IMR-90 (cell line): Measurements from ENCODE around the gene PRIMA1. TPM values are rescaled to one million over a fixed set of nuclear protein-coding genes. Genes with fewer than 3 reads are reported as not detected.

Source experiments
- ATAC-seq: fragments of 200-7000 bp; cut with Tn5 transposase; 2 replicates; pipeline ENCODE4 v1.9.1; 2020; ENCODE audit warnings: low read depth, mild to moderate bottlenecking, moderate library complexity
- BruUV-seq: library from RNA; stranded (reverse); fragments of 400-500 nt; replicated peaks from 2 replicates; lab custom pipeline; 2021; lab: Mats Ljungman, UMichigan
- CTCF ChIA-PET: fragments of 300-600 bp; formaldehyde crosslinking; extraction: SDS; loops from one replicate; lab custom pipeline; 2021; ENCODE audit warnings: antibody characterized with exemption; lab: Yijun Ruan, JAX
- POLR2A ChIA-PET: fragments of 300-600 bp; sonication (Branson Sonifier 250); formaldehyde crosslinking; loops from one replicate; lab custom pipeline; 2022; ENCODE audit warnings: antibody characterized with exemption; ENCODE audit not compliant: unreplicated experiment; lab: Charles Lee
- DNase-seq: peaks from one replicate; pipeline ENCODE4 v3.0.0; 2013
- H2AFZ ChIP-seq: replicated peaks from 2 replicates; pipeline ENCODE3; 2013; ENCODE audit warnings: low read length, mild to moderate bottlenecking; ENCODE audit not compliant: poor library complexity
- H2AK5ac ChIP-seq: 2 replicates; pipeline ENCODE4 v1.6.1; 2013; ENCODE audit warnings: low read depth, low read length, inconsistent platforms
- H2AK9ac ChIP-seq: replicated peaks from 2 replicates; pipeline ENCODE3; 2013; ENCODE audit warnings: mild to moderate bottlenecking, low read depth, low read length, moderate library complexity; ENCODE audit not compliant: poor library complexity
- H2BK120ac ChIP-seq: 2 replicates; pipeline ENCODE4 v1.6.1; 2013; ENCODE audit warnings: low read depth, low read length, inconsistent platforms
- H2BK15ac ChIP-seq: 3 replicates; pipeline ENCODE4 v1.6.1; 2013; ENCODE audit warnings: low read depth, low read length, inconsistent platforms
- H2BK20ac ChIP-seq: 2 replicates; pipeline ENCODE4 v1.6.1; 2013; ENCODE audit warnings: low read depth, mild to moderate bottlenecking, inconsistent platforms, low read length, moderate library complexity
- H2BK5ac ChIP-seq: 2 replicates; pipeline ENCODE4 v1.6.1; 2013; ENCODE audit warnings: mild to moderate bottlenecking, low read depth, low read length, inconsistent platforms; ENCODE audit not compliant: poor library complexity, severe bottlenecking
- H3K14ac ChIP-seq: replicated peaks from 2 replicates; pipeline ENCODE4 v1.6.1; 2013; ENCODE audit warnings: low read depth, low read length, inconsistent platforms
- H3K18ac ChIP-seq: 2 replicates; pipeline ENCODE4 v1.6.1; 2013; ENCODE audit warnings: low read depth, low read length, control low read depth
- H3K23ac ChIP-seq: 2 replicates; pipeline ENCODE4 v1.6.1; 2013; ENCODE audit warnings: low read depth, low read length, inconsistent platforms
- H3K27ac ChIP-seq: 2 replicates; pipeline ENCODE4 v1.5.1; 2013; ENCODE audit warnings: mild to moderate bottlenecking, control low read depth, low read length; ENCODE audit not compliant: insufficient read depth
- H3K27me3 ChIP-seq: 2 replicates; pipeline ENCODE4 v1.6.1; 2013; ENCODE audit warnings: low read length; ENCODE audit not compliant: control insufficient read depth, insufficient read depth
- H3K36me3 ChIP-seq: 2 replicates; pipeline ENCODE4 v1.6.1; 2013; ENCODE audit warnings: low read length, mixed read lengths; ENCODE audit not compliant: control insufficient read depth, insufficient read depth
- H3K4ac ChIP-seq: 2 replicates; pipeline ENCODE4 v1.6.1; 2013; ENCODE audit warnings: low read depth, low read length, inconsistent platforms
- H3K4me1 ChIP-seq: 2 replicates; pipeline ENCODE4 v1.6.1; 2013; ENCODE audit warnings: low read length, mixed read lengths; ENCODE audit not compliant: control insufficient read depth, insufficient read depth
- H3K4me2 ChIP-seq: 2 replicates; pipeline ENCODE4 v1.6.1; 2013; ENCODE audit warnings: low read depth, mild to moderate bottlenecking, control low read depth, low read length, moderate library complexity
- H3K4me3 ChIP-seq: 2 replicates; pipeline ENCODE4 v1.5.1; 2013; ENCODE audit warnings: low read depth, mild to moderate bottlenecking, control low read depth, low read length, moderate library complexity; ENCODE audit not compliant: insufficient read depth
- H3K56ac ChIP-seq: 2 replicates; pipeline ENCODE4 v1.6.1; 2013; ENCODE audit warnings: low read length, inconsistent platforms; ENCODE audit not compliant: insufficient read depth; ENCODE audit errors: extremely low read depth
- H3K79me1 ChIP-seq, 2 experiments: 2 replicates each; pipeline ENCODE4 v1.6.1; 2013; ENCODE audit warnings: low read length in 2 of 2, inconsistent platforms in 1 of 2, low read depth in 1 of 2
- H3K9ac ChIP-seq: 2 replicates; pipeline ENCODE4 v1.6.1; 2013; ENCODE audit warnings: low read depth, low read length, control low read depth
- H3K9me1 ChIP-seq: 2 replicates; pipeline ENCODE4 v1.6.1; 2013; ENCODE audit warnings: low read length, inconsistent platforms; ENCODE audit not compliant: insufficient read depth
- H3K9me3 ChIP-seq: 2 replicates; pipeline ENCODE4 v1.6.1; 2013; ENCODE audit warnings: low read length; ENCODE audit not compliant: control insufficient read depth, insufficient read depth
- H4K20me1 ChIP-seq: 2 replicates; pipeline ENCODE4 v1.6.1; 2013; ENCODE audit warnings: low read length, inconsistent platforms; ENCODE audit not compliant: insufficient read depth
- H4K5ac ChIP-seq: 2 replicates; pipeline ENCODE4 v1.6.1; 2013; ENCODE audit warnings: mild to moderate bottlenecking, low read depth, low read length, control low read depth
- H4K8ac ChIP-seq, 2 experiments: 2 replicates each; pipeline ENCODE4 v1.6.1; 2013; ENCODE audit warnings: low read depth in 2 of 2, low read length in 2 of 2, control low read depth in 1 of 2, inconsistent platforms in 1 of 2
- H4K91ac ChIP-seq: 2 replicates; pipeline ENCODE4 v1.6.1; 2013; ENCODE audit warnings: low read depth, low read length, inconsistent platforms; ENCODE audit not compliant: insufficient read depth
- USF2 ChIP-seq: fragments of 150-350 bp; IDR thresholded peaks from 2 replicates; pipeline ENCODE4 v1.6.1; 2017; ENCODE audit warnings: mild to moderate bottlenecking, antibody characterized with exemption, low read length, low read depth
- WGBS, 2 experiments: methylation state at CpG; one replicate each; pipeline versions ENCODE4 v1.1.5 to v1.1.7; 2013; ENCODE audit warnings: missing lambda C conversion rate in 2 of 2; ENCODE audit not compliant: insufficient read length in 1 of 2; ENCODE audit errors: extremely low coverage in 2 of 2; 5-methylcytosine and 5-hydroxymethylcytosine counted together
- dilution Hi-C: fragments of 300-500 bp; cut with HindIII; formaldehyde crosslinking; loops from one replicate; pipeline ENCODE4 v1.14.3; 2018; ENCODE audit warnings: low sequenced_read_pairs; ENCODE audit not compliant: unreplicated experiment
- in situ Hi-C: fragments of 300-500 bp; cut with MboI; formaldehyde crosslinking; loops from 3 replicates; pipeline ENCODE4 v1.14.3; 2019; ENCODE audit warnings: low sequenced_read_pairs, inconsistent platforms, mixed read lengths
- intact Hi-C: fragments of 100-400 bp; cut with micrococcal nuclease; formaldehyde crosslinking; loops from 2 replicates; pipeline ENCODE4 v1.10.0; 2022
- polyA plus RNA-seq, 3 experiments: library from polyadenylated mRNA; depleted of rRNA; stranded (reverse); fragments of >200 nt; gene quantifications; 2 replicates each; pipeline ENCODE4 v1.2.3, GENCODE V29; 2012; ENCODE audit warnings: low replicate concordance in 1 of 3
- total RNA-seq: library from RNA; depleted of rRNA; stranded (reverse); fragments of >200 nt; gene quantifications from 2 replicates; pipeline ENCODE4 v1.2.3, GENCODE V29; 2012
- TF ChIP-seq, protein P1 (sequence below): fragments of 150-350 bp; IDR thresholded peaks from 2 replicates; pipeline ENCODE4 v1.6.1; 2016; ENCODE audit warnings: low read depth, mild to moderate bottlenecking, low read length, moderate library complexity, borderline replicate concordance

The PRIMA1 gene
- total and polyA plus RNA-seq, 2 of the 4 experiments (the other 2 are of a cell fraction), result not detected

GRCh38 chr14:93775744-93776143 is 12.5 kb downstream of the PRIMA1 start:
- H3K9me3 ChIP-seq, result peaks cover 13% of the 10 kb centered on the region
- H4K5ac ChIP-seq, result no peak overlapping the region
- H3K18ac ChIP-seq, result no peak overlapping the region
- no peak overlapping the region for H2AK9ac ChIP-seq
- no peak overlapping the region for H3K4me3 ChIP-seq
- CTCF ChIA-PET, result no interaction called here
- no peak overlapping the region for H2BK20ac ChIP-seq
- no peak overlapping the region for H3K27ac ChIP-seq
- intact Hi-C loops, result no loop called here
- no peak for ATAC-seq
- no CpG with 5 or more reads among the region's 3 CpGs for WGBS, 2 experiments
- no peaks in the 10 kb centered on the region for H3K27me3 ChIP-seq
- no peak overlapping the region for H3K56ac ChIP-seq
- no peak overlapping the region for H2BK5ac ChIP-seq
- H3K36me3 ChIP-seq, result no peaks in the 10 kb centered on the region
- no peak overlapping the region for H3K9ac ChIP-seq
- H2AK5ac ChIP-seq, result no peak overlapping the region
- no peak overlapping the region for H3K4me2 ChIP-seq
- POLR2A ChIA-PET, result no interaction called here
- H3K4ac ChIP-seq, result no peak overlapping the region
- H2BK15ac ChIP-seq, result no peak overlapping the region
- H4K8ac ChIP-seq, result no peak overlapping the region
- in situ Hi-C loops, result no loop called here
- no peaks in the 10 kb centered on the region for H3K9me1 ChIP-seq
- H3K4me1 ChIP-seq, result no peaks in the 10 kb centered on the region
- dilution Hi-C loops, result no loop called here
- H3K79me1 ChIP-seq, result no peaks in the 10 kb centered on the region
- H3K23ac ChIP-seq, result no peak overlapping the region
- no peak for DNase-seq
- H4K91ac ChIP-seq, result no peak overlapping the region
- H2AFZ ChIP-seq, result no peak overlapping the region
- TF ChIP-seq, protein P1, sequence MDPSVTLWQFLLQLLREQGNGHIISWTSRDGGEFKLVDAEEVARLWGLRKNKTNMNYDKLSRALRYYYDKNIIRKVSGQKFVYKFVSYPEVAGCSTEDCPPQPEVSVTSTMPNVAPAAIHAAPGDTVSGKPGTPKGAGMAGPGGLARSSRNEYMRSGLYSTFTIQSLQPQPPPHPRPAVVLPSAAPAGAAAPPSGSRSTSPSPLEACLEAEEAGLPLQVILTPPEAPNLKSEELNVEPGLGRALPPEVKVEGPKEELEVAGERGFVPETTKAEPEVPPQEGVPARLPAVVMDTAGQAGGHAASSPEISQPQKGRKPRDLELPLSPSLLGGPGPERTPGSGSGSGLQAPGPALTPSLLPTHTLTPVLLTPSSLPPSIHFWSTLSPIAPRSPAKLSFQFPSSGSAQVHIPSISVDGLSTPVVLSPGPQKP, result no peak
- peak; percentile 39; the same call in 1 of the 2 replicates for TF ChIP-seq USF2
- no TSS peak for BruUV-seq
- H2BK120ac ChIP-seq, result no peak overlapping the region
- no peaks in the 10 kb centered on the region for H4K20me1 ChIP-seq
- no peak overlapping the region for H3K14ac ChIP-seq
